Caco-2 (cell line): Measurements from ENCODE around the gene LPXN. TPM values are rescaled to one million over a fixed set of nuclear protein-coding genes. Genes with fewer than 3 reads are reported as not detected.

Source experiments
- BruUV-seq: library from RNA; stranded (reverse); fragments of 400-500 nt; replicated peaks from 2 replicates; lab custom pipeline; 2021; lab: Mats Ljungman, UMichigan
- CTCF ChIA-PET: fragments of 300-600 bp; sonication (Branson Sonifier 250); formaldehyde crosslinking; loops from one replicate; lab custom pipeline; 2022; ENCODE audit warnings: antibody characterized with exemption; lab: Charles Lee
- POLR2A ChIA-PET: fragments of 300-600 bp; sonication (Branson Sonifier 250); formaldehyde crosslinking; loops from one replicate; lab custom pipeline; 2022; ENCODE audit warnings: antibody characterized with exemption; lab: Charles Lee
- DNase-seq, 2 experiments: peaks; one replicate each; pipeline versions ENCODE4 v3.0.0 to v3.0.0-alpha.2; 2020 to 2022
- H3K27me3 ChIP-seq: replicated peaks from 2 replicates; pipeline ENCODE4 v1.6.0; 2011; ENCODE audit warnings: low read length; ENCODE audit not compliant: control insufficient read depth, insufficient read depth
- H3K36me3 ChIP-seq: 2 replicates; pipeline ENCODE4 v1.5.1; 2011; ENCODE audit warnings: low read length; ENCODE audit not compliant: control insufficient read depth, insufficient read depth
- H3K4me1 ChIP-seq: fragments of 250-450 bp; sonication (Bioruptor Pico); 2 replicates; pipeline ENCODE4 v1.5.1; 2020; ENCODE audit warnings: mild to moderate bottlenecking
- H3K4me3 ChIP-seq: 2 replicates; pipeline ENCODE4 v1.5.1; 2011; ENCODE audit warnings: low read depth, mild to moderate bottlenecking, control low read depth, low read length
- H3K9me3 ChIP-seq: fragments of 250-450 bp; sonication (Bioruptor Pico); 2 replicates; pipeline ENCODE4 v1.5.1; 2020; ENCODE audit warnings: mild to moderate bottlenecking, moderate library complexity
- H3K27ac Mint-ChIP-seq: one replicate; pipeline ENCODE4 v1.8.0; 2022; ENCODE audit warnings: mixed read lengths; ENCODE audit not compliant: unreplicated experiment
- H3K27me3 Mint-ChIP-seq: one replicate; pipeline ENCODE4 v1.8.0; 2022; ENCODE audit warnings: mixed read lengths; ENCODE audit not compliant: insufficient read depth, unreplicated experiment
- H3K36me3 Mint-ChIP-seq: one replicate; pipeline ENCODE4 v1.8.0; 2022; ENCODE audit warnings: mild to moderate bottlenecking, mixed read lengths; ENCODE audit not compliant: insufficient read depth, unreplicated experiment
- H3K4me1 Mint-ChIP-seq: one replicate; pipeline ENCODE4 v1.8.0; 2022; ENCODE audit warnings: low read depth, mixed read lengths; ENCODE audit not compliant: unreplicated experiment
- H3K4me3 Mint-ChIP-seq: one replicate; pipeline ENCODE4 v1.8.0; 2022; ENCODE audit warnings: mild to moderate bottlenecking, moderate library complexity, mixed read lengths; ENCODE audit not compliant: unreplicated experiment
- H3K9me3 Mint-ChIP-seq: one replicate; pipeline ENCODE4 v1.8.0; 2022; ENCODE audit warnings: mixed read lengths; ENCODE audit not compliant: unreplicated experiment
- intact Hi-C: fragments of 100-400 bp; cut with micrococcal nuclease; formaldehyde crosslinking; loops from one replicate; pipeline ENCODE4 v1.10.0; 2022; ENCODE audit not compliant: unreplicated experiment
- total RNA-seq: library from RNA; stranded (reverse); gene quantifications from 2 replicates; pipeline ENCODE4 v1.2.3, GENCODE V29; 2022
- TF ChIP-seq, protein P1 (sequence below), 2 experiments: fragments of 200-600 bp in 1 of 2; IDR thresholded peaks; 1 replicate in 1 of 2; 2 replicates in 1 of 2; pipeline versions ENCODE4 v1.5.1 to v1.8.0; 2011 to 2022; ENCODE audit warnings: antibody characterized with exemption in 1 of 2, control low read depth in 1 of 2, inconsistent platforms in 1 of 2, low read depth in 1 of 2, low read length in 1 of 2, mild to moderate bottlenecking in 1 of 2, moderate library complexity in 1 of 2; ENCODE audit not compliant: insufficient read depth in 1 of 2, severe bottlenecking in 1 of 2, unreplicated experiment in 1 of 2

The LPXN gene
- total RNA-seq, 1 experiment from 2014 or later, result 2.1 TPM

DNA sequence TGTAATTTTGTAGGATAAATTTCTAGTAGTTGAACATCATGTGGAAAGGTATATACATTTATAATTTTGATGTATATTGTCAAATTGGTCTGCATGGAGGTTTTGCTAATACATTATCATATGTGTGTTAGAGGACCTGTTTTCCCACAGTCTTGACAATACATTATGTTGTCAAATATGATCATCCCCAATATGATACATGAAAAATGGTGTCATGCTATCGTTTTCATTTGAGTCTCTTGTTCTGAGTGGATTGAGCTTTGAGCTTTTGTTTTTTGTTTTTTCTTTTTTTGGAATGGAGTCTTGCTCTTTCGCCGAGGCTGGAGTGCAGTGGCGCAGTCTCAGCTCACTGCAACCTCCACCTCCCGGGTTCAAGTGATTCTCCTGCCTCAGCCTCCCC lies 32.7 kb upstream of the LPXN start:
- Histone ChIP-seq H3K4me3 (no peak overlapping the region), H3K9me3 (no peaks in the 10 kb centered on the region)
- no peaks in the 10 kb centered on the region for H3K27me3 Mint-ChIP-seq

DNA sequence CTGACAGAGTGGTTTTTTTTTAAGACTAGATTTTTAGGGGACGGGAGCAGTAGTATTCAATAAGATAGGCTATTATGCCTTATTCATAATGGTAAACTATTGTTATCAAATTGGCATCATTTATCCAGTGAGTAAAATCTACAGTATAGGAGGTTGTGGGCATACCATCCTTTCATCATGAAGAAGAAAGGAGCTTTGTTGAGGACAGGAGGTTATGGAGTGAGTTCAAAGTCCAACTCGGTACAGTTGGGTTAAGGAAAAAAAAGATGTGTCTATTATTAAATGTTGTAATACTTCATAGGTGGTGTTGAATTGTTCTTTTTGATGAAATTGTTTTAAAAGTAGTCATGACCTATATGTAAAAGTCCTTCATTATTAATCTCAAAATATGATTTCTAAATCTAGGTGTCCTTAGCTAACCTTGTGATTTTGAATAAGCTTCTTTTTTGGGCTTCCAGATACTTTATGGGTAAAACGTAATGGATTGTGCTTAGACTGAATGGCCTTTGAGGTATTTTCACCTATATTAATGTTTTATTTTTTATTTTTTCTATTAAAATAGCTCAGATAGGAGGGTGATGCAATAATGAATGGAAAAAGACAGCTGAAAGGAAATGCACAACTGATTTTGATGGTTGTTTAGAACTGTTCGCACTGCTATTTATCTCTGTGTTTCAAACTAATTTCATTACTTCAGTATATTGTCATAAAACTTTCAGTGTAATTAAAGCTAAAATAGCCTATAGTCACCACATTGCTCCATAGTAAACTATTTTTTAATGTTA lies 31.5 kb upstream of the LPXN start:
- ChIA-PET CTCF (interaction anchor here (1.0 kb wide), 1 partner anchor 9 kb away, joined by 3 read pairs; no protein-coding TSS in a partner anchor), POLR2A (no interaction called here)
- Histone ChIP-seq H3K36me3 (no peaks in the 10 kb centered on the region; the same call in 1 of the 2 replicates), H3K4me3 (no peak overlapping the region), H3K4me1 (peaks cover 34% of the 10 kb centered on the region), H3K27me3 (no peaks in the 10 kb centered on the region), H3K9me3 (no peaks in the 10 kb centered on the region)
- no peak for DNase-seq
- Mint-ChIP-seq H3K36me3 (peaks cover 23% of the 10 kb centered on the region), H3K9me3 (no peaks in the 10 kb centered on the region), H3K27ac (no peak overlapping the region), H3K27me3 (no peaks in the 10 kb centered on the region), H3K4me3 (no peak overlapping the region), H3K4me1 (peaks cover 45% of the 10 kb centered on the region)
- intact Hi-C loops, result no loop called here
- TF ChIP-seq, protein P1, sequence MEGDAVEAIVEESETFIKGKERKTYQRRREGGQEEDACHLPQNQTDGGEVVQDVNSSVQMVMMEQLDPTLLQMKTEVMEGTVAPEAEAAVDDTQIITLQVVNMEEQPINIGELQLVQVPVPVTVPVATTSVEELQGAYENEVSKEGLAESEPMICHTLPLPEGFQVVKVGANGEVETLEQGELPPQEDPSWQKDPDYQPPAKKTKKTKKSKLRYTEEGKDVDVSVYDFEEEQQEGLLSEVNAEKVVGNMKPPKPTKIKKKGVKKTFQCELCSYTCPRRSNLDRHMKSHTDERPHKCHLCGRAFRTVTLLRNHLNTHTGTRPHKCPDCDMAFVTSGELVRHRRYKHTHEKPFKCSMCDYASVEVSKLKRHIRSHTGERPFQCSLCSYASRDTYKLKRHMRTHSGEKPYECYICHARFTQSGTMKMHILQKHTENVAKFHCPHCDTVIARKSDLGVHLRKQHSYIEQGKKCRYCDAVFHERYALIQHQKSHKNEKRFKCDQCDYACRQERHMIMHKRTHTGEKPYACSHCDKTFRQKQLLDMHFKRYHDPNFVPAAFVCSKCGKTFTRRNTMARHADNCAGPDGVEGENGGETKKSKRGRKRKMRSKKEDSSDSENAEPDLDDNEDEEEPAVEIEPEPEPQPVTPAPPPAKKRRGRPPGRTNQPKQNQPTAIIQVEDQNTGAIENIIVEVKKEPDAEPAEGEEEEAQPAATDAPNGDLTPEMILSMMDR (IDR thresholded peaks at IDR 0.05; ENCODE audit: insufficient read depth in 1 of 2, low read depth in 1 of 2, low read length in 1 of 2, severe bottlenecking in 1 of 2, unreplicated experiment in 1 of 2), result no peak
- no TSS peak for BruUV-seq

More for the DNA sequence above, 32.7 kb upstream of the LPXN start:
- no peak for DNase-seq
- Histone ChIP-seq H3K4me1 (peaks cover 34% of the 10 kb centered on the region), H3K36me3 (no peaks in the 10 kb centered on the region; the same call in 1 of the 2 replicates), H3K27me3 (no peaks in the 10 kb centered on the region)
- no TSS peak for BruUV-seq
- no peak overlapping the region for H3K4me3 Mint-ChIP-seq
- ChIA-PET CTCF (no interaction called here), POLR2A (no interaction called here)
- no peak overlapping the region for H3K27ac Mint-ChIP-seq
- peaks cover 38% of the 10 kb centered on the region for H3K4me1 Mint-ChIP-seq
- peaks cover 26% of the 10 kb centered on the region for H3K36me3 Mint-ChIP-seq
- TF ChIP-seq, protein P1 (IDR thresholded peaks at IDR 0.05; ENCODE audit: insufficient read depth in 1 of 2, low read depth in 1 of 2, low read length in 1 of 2, severe bottlenecking in 1 of 2, unreplicated experiment in 1 of 2), result no peak
- intact Hi-C loops, result no loop called here
- no peaks in the 10 kb centered on the region for H3K9me3 Mint-ChIP-seq

DNA sequence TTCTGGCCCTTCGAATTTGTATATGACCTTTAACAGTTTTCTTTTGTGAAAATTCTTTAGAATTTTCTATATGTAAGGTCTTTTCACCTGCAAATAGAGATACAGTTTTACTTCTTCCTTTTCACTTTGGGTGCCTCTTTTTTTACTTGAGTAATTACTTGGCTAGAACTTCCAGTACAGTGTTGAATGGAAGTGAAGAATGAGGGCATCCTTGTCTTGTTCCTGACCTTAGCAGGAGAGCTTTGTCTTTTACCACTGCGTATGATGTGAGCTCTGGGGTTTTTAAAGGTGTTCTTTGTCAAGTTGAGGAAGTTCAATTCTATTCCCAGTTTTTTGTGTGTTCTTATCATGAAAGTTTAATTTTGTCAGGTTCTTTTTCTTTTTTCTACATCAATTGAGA lies 24.9 kb upstream of the LPXN start:
- H3K4me3 ChIP-seq, result no peak overlapping the region
- H3K27me3 ChIP-seq, result no peaks in the 10 kb centered on the region
- H3K4me3 Mint-ChIP-seq, result no peak overlapping the region
- TF ChIP-seq, protein P1 (IDR thresholded peaks at IDR 0.05; ENCODE audit: insufficient read depth in 1 of 2, low read depth in 1 of 2, low read length in 1 of 2, severe bottlenecking in 1 of 2, unreplicated experiment in 1 of 2), result no peak
- DNase-seq, result no peak
- POLR2A ChIA-PET, result no interaction called here
- intact Hi-C loops, result no loop called here
- H3K4me1 ChIP-seq, result peaks cover 19% of the 10 kb centered on the region
- no peaks in the 10 kb centered on the region for H3K9me3 ChIP-seq
- CTCF ChIA-PET, result no interaction called here
- H3K4me1 Mint-ChIP-seq, result peaks cover 35% of the 10 kb centered on the region
- H3K36me3 ChIP-seq, result no peaks in the 10 kb centered on the region
- no peak overlapping the region for H3K27ac Mint-ChIP-seq
- BruUV-seq, result no TSS peak
- peaks cover 21% of the 10 kb centered on the region for H3K36me3 Mint-ChIP-seq
- H3K27me3 Mint-ChIP-seq, result no peaks in the 10 kb centered on the region
- H3K9me3 Mint-ChIP-seq, result no peaks in the 10 kb centered on the region
